Liver (tissue), 9 donors: ENCODE measurements around the gene LDB2. TPM values are rescaled to one million over a fixed set of nuclear protein-coding genes. Genes with fewer than 3 reads are reported as not detected.

Source experiments
- DNase-seq: peaks from one replicate; pipeline ENCODE4 v3.0.0-alpha.2; 2017; ENCODE audit warnings: low spot score
- H3K27ac ChIP-seq, 2 donors: one replicate each; pipeline ENCODE4 v1.7.0; 2013; ENCODE audit warnings: inconsistent platforms in 2 of 2, low read length in 2 of 2, control low read depth in 1 of 2, low read depth in 1 of 2, mild to moderate bottlenecking in 1 of 2
- H3K27me3 ChIP-seq, 4 donors: one replicate each; pipeline versions ENCODE4 v1.6.1 to v1.7.0; 2013; ENCODE audit warnings: low read length in 3 of 4, inconsistent platforms in 1 of 4, mild to moderate bottlenecking in 1 of 4, moderate library complexity in 1 of 4; ENCODE audit not compliant: control insufficient read depth in 4 of 4, insufficient read depth in 4 of 4
- H3K36me3 ChIP-seq, 4 donors: one replicate each; pipeline versions ENCODE4 v1.6.1 to v1.7.0; 2013; ENCODE audit warnings: low read length in 3 of 4, mild to moderate bottlenecking in 3 of 4, low read depth in 1 of 4, moderate library complexity in 1 of 4; ENCODE audit not compliant: control insufficient read depth in 4 of 4, insufficient read depth in 3 of 4
- H3K4me1 ChIP-seq, 4 donors: one replicate each; pipeline versions ENCODE4 v1.6.1 to v1.7.0; 2013; ENCODE audit warnings: low read length in 3 of 4, mild to moderate bottlenecking in 3 of 4, moderate library complexity in 1 of 4; ENCODE audit not compliant: control insufficient read depth in 4 of 4, insufficient read depth in 4 of 4
- H3K4me3 ChIP-seq, 3 donors: one replicate each; pipeline versions ENCODE4 v1.6.1 to v1.7.0; 2013; ENCODE audit warnings: low read length in 3 of 3, control low read depth in 1 of 3, low read depth in 1 of 3, mild to moderate bottlenecking in 1 of 3
- H3K9ac ChIP-seq, 2 donors: one replicate each; pipeline ENCODE4 v1.7.0; 2013; ENCODE audit warnings: low read length in 2 of 2, mild to moderate bottlenecking in 2 of 2, moderate library complexity in 2 of 2, control low read depth in 1 of 2, low read depth in 1 of 2
- H3K9me3 ChIP-seq, 4 donors: one replicate each; pipeline versions ENCODE4 v1.6.1 to v1.7.0; 2013; ENCODE audit warnings: low read length in 3 of 4; ENCODE audit not compliant: control insufficient read depth in 4 of 4
- ATF3 ChIP-seq: IDR thresholded peaks from 2 replicates; pipeline ENCODE4 v1.6.1; 2016; ENCODE audit warnings: antibody characterized with exemption
- CTCF ChIP-seq: fragments of 150-350 bp; IDR thresholded peaks from 2 replicates; pipeline ENCODE4 v1.5.1; 2017; ENCODE audit warnings: improper control_type of control experiment, low read depth, low read length; ENCODE audit not compliant: missing input control
- EGR1 ChIP-seq, 2 donors: IDR thresholded peaks; 2 replicates each; pipeline ENCODE4 v1.6.1; 2016 to 2018; ENCODE audit warnings: antibody characterized with exemption in 2 of 2, low read depth in 2 of 2
- FOXA2 ChIP-seq: IDR thresholded peaks from 2 replicates; pipeline ENCODE4 v1.6.1; 2016; ENCODE audit warnings: antibody characterized with exemption
- GABPA ChIP-seq, 2 donors: IDR thresholded peaks in 1 of 2; conservative IDR thresholded peaks in 1 of 2; 2 replicates each; pipeline ENCODE4 v1.6.1; 2016; ENCODE audit warnings: antibody characterized with exemption in 2 of 2, mild to moderate bottlenecking in 1 of 2, moderate library complexity in 1 of 2
- HNF4G ChIP-seq: IDR thresholded peaks from 2 replicates; pipeline ENCODE4 v1.6.1; 2016; ENCODE audit warnings: antibody characterized with exemption
- JUND ChIP-seq, 2 donors: IDR thresholded peaks; 2 replicates each; pipeline ENCODE4 v1.6.1; 2016; ENCODE audit warnings: antibody characterized with exemption in 2 of 2
- NR2F2 ChIP-seq: IDR thresholded peaks from 2 replicates; pipeline ENCODE4 v1.6.1; 2016; ENCODE audit warnings: antibody characterized with exemption
- RAD21 ChIP-seq, 2 donors: IDR thresholded peaks; 2 replicates each; pipeline ENCODE4 v1.6.1; 2016; ENCODE audit warnings: antibody characterized with exemption in 2 of 2, mild to moderate bottlenecking in 2 of 2
- TAF1 ChIP-seq: conservative IDR thresholded peaks from 2 replicates; pipeline ENCODE4 v1.6.1; 2016; ENCODE audit warnings: antibody characterized with exemption, mild to moderate bottlenecking
- ZBTB33 ChIP-seq: IDR thresholded peaks from 2 replicates; pipeline ENCODE4 v1.6.1; 2016; ENCODE audit warnings: antibody characterized with exemption
- WGBS: extraction: QIAGEN DNeasy Blood & Tissue Kit; methylation state at CpG from one replicate; pipeline ENCODE4 v1.1.7; 2013; 5-methylcytosine and 5-hydroxymethylcytosine counted together
- polyA plus RNA-seq, 2 donors: library from polyadenylated mRNA; stranded (reverse) in 1 of 2; unstranded in 1 of 2; fragments of 200-250 nt in 1 of 2; fragments of >200 nt in 1 of 2; fragmentation: Nextera tagmentation in 1 of 2; extraction: Ambion mirVana in 1 of 2; gene quantifications; one replicate each; pipeline versions ENCODE4 v1.2.1 to v1.2.3, GENCODE V29; 2013 to 2015
- total RNA-seq, 2 donors: library from RNA; depleted of rRNA; stranded (reverse); fragments of >200 nt; gene quantifications; one replicate each; pipeline ENCODE4 v1.2.3, GENCODE V29; 2014
- TF ChIP-seq, protein P1 (sequence below): IDR thresholded peaks from 2 replicates; pipeline ENCODE4 v1.6.1; 2016; ENCODE audit warnings: antibody characterized with exemption, mild to moderate bottlenecking
- donor health status: healthy.
- donor health status: healthy.
- donor health status: healthy.
- donor health status: healthy.
- donor health status: healthy.

Gene LDB2
- total and polyA plus RNA-seq, 4 donors, result 7.4 to 31.9 (median 16.8) TPM

- Histone ChIP-seq H3K9me3 (no peaks in the 10 kb centered on the region), H3K27me3 (no peaks in the 10 kb centered on the region), H3K4me3 (no peak overlapping the region), H3K27ac (no peak overlapping the region), H3K36me3 (no peaks in the 10 kb centered on the region), H3K9ac (no peak overlapping the region), H3K4me1 (no peaks in the 10 kb centered on the region)
- no peak for DNase-seq
- WGBS, result 90% methylated on average over 12 of the region's 12 CpGs
- no peak for TF ChIP-seq TAF1
These were observed 28.7 kb downstream of the LDB2 start for GRCh38 chr4:16869594-16870245.

- no peak overlapping the region for H3K4me3 ChIP-seq
- no peak for DNase-seq
- H3K4me1 ChIP-seq, result no peaks in the 10 kb centered on the region
- no peak overlapping the region for H3K9ac ChIP-seq
- no peak for TF ChIP-seq NR2F2
- TF ChIP-seq, protein P1, sequence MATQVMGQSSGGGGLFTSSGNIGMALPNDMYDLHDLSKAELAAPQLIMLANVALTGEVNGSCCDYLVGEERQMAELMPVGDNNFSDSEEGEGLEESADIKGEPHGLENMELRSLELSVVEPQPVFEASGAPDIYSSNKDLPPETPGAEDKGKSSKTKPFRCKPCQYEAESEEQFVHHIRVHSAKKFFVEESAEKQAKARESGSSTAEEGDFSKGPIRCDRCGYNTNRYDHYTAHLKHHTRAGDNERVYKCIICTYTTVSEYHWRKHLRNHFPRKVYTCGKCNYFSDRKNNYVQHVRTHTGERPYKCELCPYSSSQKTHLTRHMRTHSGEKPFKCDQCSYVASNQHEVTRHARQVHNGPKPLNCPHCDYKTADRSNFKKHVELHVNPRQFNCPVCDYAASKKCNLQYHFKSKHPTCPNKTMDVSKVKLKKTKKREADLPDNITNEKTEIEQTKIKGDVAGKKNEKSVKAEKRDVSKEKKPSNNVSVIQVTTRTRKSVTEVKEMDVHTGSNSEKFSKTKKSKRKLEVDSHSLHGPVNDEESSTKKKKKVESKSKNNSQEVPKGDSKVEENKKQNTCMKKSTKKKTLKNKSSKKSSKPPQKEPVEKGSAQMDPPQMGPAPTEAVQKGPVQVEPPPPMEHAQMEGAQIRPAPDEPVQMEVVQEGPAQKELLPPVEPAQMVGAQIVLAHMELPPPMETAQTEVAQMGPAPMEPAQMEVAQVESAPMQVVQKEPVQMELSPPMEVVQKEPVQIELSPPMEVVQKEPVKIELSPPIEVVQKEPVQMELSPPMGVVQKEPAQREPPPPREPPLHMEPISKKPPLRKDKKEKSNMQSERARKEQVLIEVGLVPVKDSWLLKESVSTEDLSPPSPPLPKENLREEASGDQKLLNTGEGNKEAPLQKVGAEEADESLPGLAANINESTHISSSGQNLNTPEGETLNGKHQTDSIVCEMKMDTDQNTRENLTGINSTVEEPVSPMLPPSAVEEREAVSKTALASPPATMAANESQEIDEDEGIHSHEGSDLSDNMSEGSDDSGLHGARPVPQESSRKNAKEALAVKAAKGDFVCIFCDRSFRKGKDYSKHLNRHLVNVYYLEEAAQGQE, result no peak
- TF ChIP-seq RAD21 (IDR thresholded peaks at IDR 0.05), result no peak
- TF ChIP-seq JUND (IDR thresholded peaks at IDR 0.05), result no peak
- no peak for TF ChIP-seq FOXA2
- TF ChIP-seq EGR1 (IDR thresholded peaks at IDR 0.05; ENCODE audit: low read depth in 2 of 2), result no peak
- no peak for TF ChIP-seq TAF1
- TF ChIP-seq ATF3, result no peak
- TF ChIP-seq HNF4G, result no peak
- no peak for TF ChIP-seq CTCF
- TF ChIP-seq ZBTB33, result no peak
- no peak for TF ChIP-seq GABPA (IDR thresholded peaks at IDR 0.05 in 1 of 2, conservative IDR thresholded peaks at IDR 0.05 in 1 of 2)
- H3K9me3 ChIP-seq, result no peaks in the 10 kb centered on the region
- H3K36me3 ChIP-seq, result no peaks in the 10 kb centered on the region
- WGBS, result 90% methylated on average over 5 of the region's 5 CpGs
- no peaks in the 10 kb centered on the region for H3K27me3 ChIP-seq
- no peak overlapping the region for H3K27ac ChIP-seq
These were observed 29.8 kb downstream of the LDB2 start for GRCh38 chr4:16868674-16869073.
